Fibroblast of pulmonary artery (primary cell): ENCODE measurements around the gene ERC2.

Experiments used
- DNase-seq: peaks from one replicate; pipeline ENCODE4 v3.0.0-alpha.2; 2010; ENCODE audit warnings: low read depth
- H3K4me3 ChIP-seq: replicated peaks from 2 replicates; pipeline ENCODE4 v1.5.1; 2011; ENCODE audit warnings: low read depth, mild to moderate bottlenecking, control low read depth, low read length, moderate library complexity
- CTCF ChIP-seq: IDR thresholded peaks from 2 replicates; pipeline ENCODE4 v1.5.1; 2011; ENCODE audit warnings: mild to moderate bottlenecking, control low read depth, low read length, inconsistent platforms; ENCODE audit errors: missing control alignments

ERC2 gene

GRCh38 chr3:56126632-56127031 is 341.6 kb downstream of the ERC2 start:
- no peak for DNase-seq
- TF ChIP-seq CTCF: no peak
- H3K4me3 ChIP-seq: no peak overlapping the region

GRCh38 chr3:56125358-56126005 is 342.8 kb downstream of the ERC2 start:
- H3K4me3 ChIP-seq: no peak overlapping the region
- no peak for TF ChIP-seq CTCF
- peak; percentile 65 for DNase-seq

- no peak overlapping the region for H3K4me3 ChIP-seq
- no peak for DNase-seq
- no peak for TF ChIP-seq CTCF
These were observed 343.7 kb downstream of the ERC2 start for GRCh38 chr3:56124546-56124945.

GRCh38 chr3:56123487-56123886 is 344.8 kb downstream of the ERC2 start:
- no peak for DNase-seq
- H3K4me3 ChIP-seq: no peak overlapping the region
- no peak for TF ChIP-seq CTCF

GRCh38 chr3:56122911-56123310 is 345.4 kb downstream of the ERC2 start:
- DNase-seq: no peak
- no peak for TF ChIP-seq CTCF
- H3K4me3 ChIP-seq: no peak overlapping the region

- no peak for TF ChIP-seq CTCF
- no peak for DNase-seq
- no peak overlapping the region for H3K4me3 ChIP-seq
These were observed 346.6 kb downstream of the ERC2 start for GRCh38 chr3:56121716-56122115.
